ENCODE data around the gene KRTAP10-5.

Gene KRTAP10-5

GRCh38 chr21:44615466-44615865 lies 35.1 kb upstream of the KRTAP10-5 start:
- POLR2A ChIA-PET (ENCODE audit: low non-redundant PET): no interaction called here
- no peak overlapping the region for H3K27ac ChIP-seq
- DNase-seq (ENCODE audit: low spot score): no peak
- CTCF ChIA-PET: interaction anchor here (0.6 kb wide), 1 partner anchor 32 kb away, joined by 3 read pairs; no protein-coding TSS in a partner anchor
- no peak for TF ChIP-seq CTCF (conservative IDR thresholded peaks at IDR 0.05; ENCODE audit: low read depth)

- DNase-seq (ENCODE audit: low spot score): no peak
- ChIA-PET POLR2A (ENCODE audit: low non-redundant PET) (no interaction called here), CTCF (no interaction called here)
- no peak for TF ChIP-seq CTCF (conservative IDR thresholded peaks at IDR 0.05; ENCODE audit: low read depth)
- H3K27ac ChIP-seq: no peak overlapping the region
These were observed 34.6 kb upstream of the KRTAP10-5 start for GRCh38 chr21:44614961-44615391.

- ChIA-PET CTCF (no interaction called here), POLR2A (ENCODE audit: low non-redundant PET) (interaction anchor here (0.5 kb wide), 1 partner anchor 1110 kb away, joined by 3 read pairs; no protein-coding TSS in a partner anchor)
- no peak for TF ChIP-seq CTCF (conservative IDR thresholded peaks at IDR 0.05; ENCODE audit: low read depth)
- DNase-seq (ENCODE audit: low spot score): no peak
- H3K27ac ChIP-seq: no peak overlapping the region
These were observed 33.8 kb upstream of the KRTAP10-5 start for GRCh38 chr21:44614161-44614631.

GRCh38 chr21:44613386-44614155 lies 33.2 kb upstream of the KRTAP10-5 start:
- CTCF ChIA-PET: interaction anchor here (0.6 kb wide), 1 partner anchor 185 kb away, joined by 4 read pairs; no protein-coding TSS in a partner anchor
- no peak for DNase-seq (ENCODE audit: low spot score)
- H3K27ac ChIP-seq: no peak overlapping the region
- POLR2A ChIA-PET (ENCODE audit: low non-redundant PET): interaction anchor here (0.5 kb wide), 1 partner anchor 1111 kb away, joined by 3 read pairs; no protein-coding TSS in a partner anchor
- no peak for TF ChIP-seq CTCF (conservative IDR thresholded peaks at IDR 0.05; ENCODE audit: low read depth)

- ChIA-PET CTCF (interaction anchor here (0.7 kb wide), 1 partner anchor 119 kb away, joined by 3 read pairs; no protein-coding TSS in a partner anchor), POLR2A (ENCODE audit: low non-redundant PET) (no interaction called here)
- no peak for DNase-seq (ENCODE audit: low spot score)
- H3K27ac ChIP-seq: no peak overlapping the region
- TF ChIP-seq CTCF (conservative IDR thresholded peaks at IDR 0.05; ENCODE audit: low read depth): no peak
These were observed 32.3 kb upstream of the KRTAP10-5 start for GRCh38 chr21:44612669-44613229.

- ChIA-PET CTCF (interaction anchor here (0.7 kb wide), 1 partner anchor 118 kb away, joined by 3 read pairs; no protein-coding TSS in a partner anchor), POLR2A (ENCODE audit: low non-redundant PET) (no interaction called here)
- TF ChIP-seq CTCF (conservative IDR thresholded peaks at IDR 0.05; ENCODE audit: low read depth): no peak
- no peak for DNase-seq (ENCODE audit: low spot score)
- H3K27ac ChIP-seq: no peak within 1 kb of the TSS
These were observed 31.7 kb upstream of the KRTAP10-5 start, which contains the start of gene KRTAP10-8 for GRCh38 chr21:44612029-44612486. Gene KRTAP10-8, plus strand, starts transcription at chr21:44612079. Its CDS starts 22 bp downstream, at chr21:44612101.

All from RWPE1 (cell line).